Endothelial cell (in vitro differentiated cells): ENCODE data around the gene HMGN2. TPM values are rescaled to one million over a fixed set of nuclear protein-coding genes. Genes with fewer than 3 reads are reported as not detected.
A peak's percentile ranks its signal among the peaks of the same experiment; 100 is the strongest.

Experiments used
- DNase-seq: peaks from one replicate; pipeline ENCODE4 v3.0.0; 2021; ENCODE audit warnings: low spot score
- H3K27ac Mint-ChIP-seq: one replicate; pipeline ENCODE4 v1.8.0; 2021; ENCODE audit warnings: mixed read lengths, inconsistent platforms; ENCODE audit not compliant: unreplicated experiment
- H3K27me3 Mint-ChIP-seq: one replicate; pipeline ENCODE4 v1.8.0; 2021; ENCODE audit warnings: mild to moderate bottlenecking, moderate library complexity, mixed read lengths, inconsistent platforms; ENCODE audit not compliant: unreplicated experiment
- H3K36me3 Mint-ChIP-seq: one replicate; pipeline ENCODE4 v1.8.0; 2021; ENCODE audit warnings: mild to moderate bottlenecking, low read depth, mixed read lengths, inconsistent platforms; ENCODE audit not compliant: unreplicated experiment
- H3K4me1 Mint-ChIP-seq: one replicate; pipeline ENCODE4 v1.8.0; 2021; ENCODE audit warnings: mild to moderate bottlenecking, mixed read lengths, inconsistent platforms; ENCODE audit not compliant: unreplicated experiment
- H3K4me3 Mint-ChIP-seq: one replicate; pipeline ENCODE4 v1.8.0; 2021; ENCODE audit warnings: mild to moderate bottlenecking, mixed read lengths, inconsistent platforms; ENCODE audit not compliant: unreplicated experiment
- H3K9me3 Mint-ChIP-seq: one replicate; pipeline ENCODE4 v1.8.0; 2021; ENCODE audit warnings: mixed read lengths, inconsistent platforms; ENCODE audit not compliant: unreplicated experiment
- CTCF ChIP-seq: fragments of 200-600 bp; sonication (generic); IDR thresholded peaks from one replicate; pipeline ENCODE4 v1.5.0; 2021; ENCODE audit warnings: antibody characterized with exemption; ENCODE audit not compliant: unreplicated experiment
- long read RNA-seq: library from polyadenylated mRNA; unstranded; transcript quantifications from one replicate; pipeline ENCODE4 v2.0.0, GENCODE V29; 2020; ENCODE audit not compliant: unreplicated experiment
- total RNA-seq: library from RNA; stranded (reverse); fragmentation: NEBNext Ultra II Directional; extraction: Animal tissue kit (Norgen Biotek cat#: 25700); gene quantifications from one replicate; pipeline ENCODE4 v1.2.1, GENCODE V29; 2021; ENCODE audit not compliant: unreplicated experiment

Gene HMGN2
- total RNA-seq = 171 TPM
- long read RNA-seq, transcript HMGN2-201 (6 exons, 1,191 nt) = major isoform, 173 of 181 reads
- long read RNA-seq, partial matches to known transcripts = 1 of 181 reads
- long read RNA-seq, other reads (novel, unspliced or antisense) = 6 of 181 reads

GRCh38 chr1:26472320-26472900, at the start of gene HMGN2:
Gene HMGN2 (plus strand): TSS chr1:26472440. CDS start chr1:26472613, 173 bp downstream.
- Mint-ChIP-seq H3K4me1 (peaks cover 24% of the 10 kb centered on the region), H3K4me3 (peak within 1 kb of the TSS; percentile 92), H3K36me3 (peaks cover 23% of the 10 kb centered on the region), H3K9me3 (no peaks in the 10 kb centered on the region), H3K27me3 (peaks cover 17% of the 10 kb centered on the region), H3K27ac (peak within 1 kb of the TSS; percentile 93)
- peak; percentile 75 for DNase-seq
- TF ChIP-seq CTCF = no peak

- Mint-ChIP-seq H3K9me3 (no peaks in the 10 kb centered on the region), H3K4me1 (peaks cover 11% of the 10 kb centered on the region), H3K4me3 (no peak overlapping the region), H3K27ac (no peak overlapping the region), H3K27me3 (peaks cover 2% of the 10 kb centered on the region), H3K36me3 (peaks cover 11% of the 10 kb centered on the region)
- no peak for TF ChIP-seq CTCF
- no peak for DNase-seq
Observed at GRCh38 chr1:26429721-26430120, 42.5 kb upstream of the HMGN2 start.

- peak; percentile 97 for DNase-seq
- no peak for TF ChIP-seq CTCF
- H3K4me1 Mint-ChIP-seq = peaks cover 11% of the 10 kb centered on the region
Observed at GRCh38 chr1:26431979-26432695, 40.1 kb upstream of the HMGN2 start, which contains the start of gene DHDDS. Gene DHDDS (plus strand): TSS chr1:26432321. CDS start chr1:26432946, 625 bp downstream.

GRCh38 chr1:26432793-26433192, 39.4 kb upstream of the HMGN2 start:
- H3K4me3 Mint-ChIP-seq = peak overlapping the region; percentile 99
- H3K4me1 Mint-ChIP-seq = peaks cover 11% of the 10 kb centered on the region
- no peak for DNase-seq
- peak overlapping the region; percentile 44 for H3K27ac Mint-ChIP-seq
- no peak for TF ChIP-seq CTCF
- no peaks in the 10 kb centered on the region for H3K9me3 Mint-ChIP-seq
- peaks cover 8% of the 10 kb centered on the region for H3K36me3 Mint-ChIP-seq
- peaks cover 2% of the 10 kb centered on the region for H3K27me3 Mint-ChIP-seq

More at GRCh38 chr1:26431979-26432695, 40.1 kb upstream of the HMGN2 start, which contains the start of gene DHDDS:
- Mint-ChIP-seq H3K27ac (peak within 1 kb of the TSS; percentile 94), H3K4me3 (peak within 1 kb of the TSS; percentile 99), H3K36me3 (peaks cover 8% of the 10 kb centered on the region), H3K9me3 (no peaks in the 10 kb centered on the region), H3K27me3 (peaks cover 2% of the 10 kb centered on the region)
